COLO668 (cell line): ENCODE measurements around the gene SERTAD2.

Experiments used
- DNase-seq: peaks from one replicate; lab custom pipeline; 2025; ENCODE audit not compliant: unreplicated experiment; lab: John Stamatoyannopoulos, UW

SERTAD2 gene

DNA sequence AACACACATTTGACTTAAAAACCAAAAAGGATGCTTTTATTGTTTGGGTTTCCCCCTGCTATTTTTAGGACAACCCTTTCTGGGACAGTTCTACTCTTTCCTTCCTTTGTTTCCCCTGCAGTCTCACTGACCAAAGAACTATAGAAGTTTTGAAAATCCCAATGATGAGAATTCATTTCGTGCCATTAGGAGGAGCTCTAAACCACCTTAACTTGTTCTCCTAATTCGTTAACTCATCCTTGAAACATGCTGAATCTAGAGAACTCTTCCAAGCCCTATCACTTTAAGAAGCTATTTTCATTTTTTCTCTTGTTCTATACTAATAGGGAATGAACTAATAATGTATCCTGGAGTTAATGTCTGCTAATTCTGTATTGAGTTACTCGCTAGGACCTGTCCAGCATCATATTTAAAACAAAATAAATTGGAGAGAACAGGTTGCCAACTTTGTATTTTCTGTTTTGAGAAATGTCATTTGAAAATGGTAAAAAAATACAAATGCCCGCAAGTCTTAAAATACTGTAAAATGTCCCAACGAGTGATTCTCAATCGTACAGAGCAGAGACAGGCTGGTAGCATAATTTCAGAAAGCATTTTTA, 66.7 kb downstream of the SERTAD2 start:
- no peak for DNase-seq

DNA sequence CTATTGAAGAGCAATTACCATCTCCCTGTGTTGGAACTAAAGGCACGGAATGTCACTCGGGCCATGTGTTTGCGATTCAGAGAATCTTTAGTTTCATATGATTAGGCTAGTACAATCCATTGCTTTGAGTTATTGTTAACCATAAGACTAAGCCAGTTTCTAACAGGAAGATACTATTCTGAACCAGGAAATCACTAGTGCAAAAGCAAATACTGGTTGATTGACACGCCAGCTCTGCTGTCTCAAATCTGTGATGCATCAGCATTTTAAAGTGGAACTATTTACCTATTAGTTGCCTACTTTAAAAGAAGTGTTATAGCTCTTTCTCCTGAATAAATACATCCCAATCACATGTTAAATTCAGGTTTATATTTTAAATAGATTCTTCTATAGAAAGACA, 67.7 kb downstream of the SERTAD2 start:
- DNase-seq, result no peak

DNA sequence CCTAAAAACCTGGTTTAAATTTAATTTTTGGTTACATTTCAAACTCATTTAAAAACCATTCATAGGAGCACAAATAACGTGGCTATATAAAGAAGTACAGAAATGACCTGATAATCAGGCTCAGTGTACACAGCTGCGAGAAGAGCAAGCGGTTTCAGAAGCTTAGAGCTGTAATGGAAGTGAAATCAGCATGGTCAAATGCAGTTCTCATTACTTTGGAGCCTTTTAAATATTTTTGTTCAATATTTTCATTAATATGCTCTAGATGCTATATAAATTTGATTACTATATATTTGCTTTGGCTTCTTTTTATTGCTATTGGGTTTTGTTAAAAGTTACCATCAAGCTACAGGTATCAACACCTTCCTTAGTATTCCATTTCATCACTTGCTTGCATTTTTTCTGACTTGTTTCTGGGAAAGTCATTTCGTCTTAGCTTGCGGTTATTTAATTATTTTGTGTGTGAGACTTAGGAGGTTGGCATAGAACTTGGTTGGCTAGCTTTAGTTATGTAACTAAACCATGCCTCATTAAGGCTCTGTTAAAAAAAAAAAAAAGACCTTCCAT, 70.9 kb downstream of the SERTAD2 start:
- DNase-seq, result no peak

DNA sequence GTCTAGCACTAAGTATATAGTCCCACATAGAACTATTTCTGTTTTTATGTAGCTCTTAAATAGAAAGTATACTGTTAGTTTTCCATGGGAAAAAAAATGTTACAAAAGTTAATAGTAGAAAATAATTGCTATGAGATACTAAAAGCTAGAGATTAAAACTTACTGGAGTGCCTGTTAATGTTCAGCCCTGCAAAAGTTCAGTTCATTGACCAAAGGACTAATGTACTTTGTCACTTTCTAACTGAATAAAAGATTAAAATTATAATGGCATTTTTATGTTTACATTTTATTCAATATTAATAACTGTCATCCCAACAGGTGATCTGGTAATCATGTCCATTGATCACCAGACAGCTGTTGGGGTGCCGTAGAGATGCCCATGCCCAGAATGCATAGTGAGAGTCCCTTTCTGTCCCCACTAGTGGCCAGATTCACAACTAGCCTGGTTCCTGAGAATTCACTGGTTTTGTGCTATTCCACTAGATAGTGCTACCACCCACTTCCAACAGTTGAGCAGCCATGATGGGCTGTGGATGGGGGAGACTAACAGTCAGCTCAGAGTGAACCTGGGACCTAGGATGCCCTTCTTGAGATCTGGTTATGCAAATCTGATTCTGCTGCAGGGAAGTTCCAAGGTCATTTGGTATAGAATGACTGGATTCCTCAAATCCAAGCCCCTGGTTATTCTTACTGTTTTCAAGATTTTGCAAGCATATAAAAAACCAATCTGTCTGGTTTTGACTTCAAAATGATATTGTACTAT, 71.8 kb downstream of the SERTAD2 start:
- no peak for DNase-seq
